ENCODE results near the gene P2RY8.
"Not testable (repeated sequence)": the region's sequence is repeated elsewhere in the genome, so short reads cannot be mapped to it uniquely, and the experiment has no call there.

P2RY8 gene

DNA sequence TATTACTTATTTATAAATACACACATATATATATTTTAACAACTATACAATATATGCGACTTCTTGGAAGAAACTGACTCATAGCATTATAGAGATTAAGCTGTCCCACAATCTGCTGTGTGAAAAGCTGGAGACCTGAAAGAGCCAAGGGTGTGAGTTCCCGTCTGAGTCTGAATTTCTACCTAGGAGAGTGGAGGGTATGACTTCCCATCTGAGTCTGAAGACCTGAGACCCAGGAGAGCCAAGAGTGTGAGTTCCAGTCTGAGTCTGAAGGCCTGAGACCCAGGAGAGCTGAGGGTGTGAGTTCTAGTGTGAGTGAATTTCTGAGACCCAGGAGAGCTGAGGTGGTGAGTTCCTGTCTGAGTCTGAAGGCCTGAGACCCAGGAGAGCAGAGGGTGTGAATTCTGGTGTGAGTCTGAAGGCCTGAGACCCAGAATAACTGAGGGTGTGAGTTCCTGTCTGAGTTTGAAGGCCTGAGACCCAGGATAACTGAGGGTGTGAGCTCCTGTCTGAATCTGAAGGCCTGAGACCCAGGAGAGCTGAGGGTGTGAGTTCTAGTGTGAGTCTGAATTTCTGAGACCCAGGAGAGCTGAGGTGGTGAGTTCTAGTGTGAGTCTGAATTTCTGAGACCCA lies 8.9 kb upstream of the P2RY8 start:
- no peak for DNase-seq (ENCODE audit: low spot score)

DNA sequence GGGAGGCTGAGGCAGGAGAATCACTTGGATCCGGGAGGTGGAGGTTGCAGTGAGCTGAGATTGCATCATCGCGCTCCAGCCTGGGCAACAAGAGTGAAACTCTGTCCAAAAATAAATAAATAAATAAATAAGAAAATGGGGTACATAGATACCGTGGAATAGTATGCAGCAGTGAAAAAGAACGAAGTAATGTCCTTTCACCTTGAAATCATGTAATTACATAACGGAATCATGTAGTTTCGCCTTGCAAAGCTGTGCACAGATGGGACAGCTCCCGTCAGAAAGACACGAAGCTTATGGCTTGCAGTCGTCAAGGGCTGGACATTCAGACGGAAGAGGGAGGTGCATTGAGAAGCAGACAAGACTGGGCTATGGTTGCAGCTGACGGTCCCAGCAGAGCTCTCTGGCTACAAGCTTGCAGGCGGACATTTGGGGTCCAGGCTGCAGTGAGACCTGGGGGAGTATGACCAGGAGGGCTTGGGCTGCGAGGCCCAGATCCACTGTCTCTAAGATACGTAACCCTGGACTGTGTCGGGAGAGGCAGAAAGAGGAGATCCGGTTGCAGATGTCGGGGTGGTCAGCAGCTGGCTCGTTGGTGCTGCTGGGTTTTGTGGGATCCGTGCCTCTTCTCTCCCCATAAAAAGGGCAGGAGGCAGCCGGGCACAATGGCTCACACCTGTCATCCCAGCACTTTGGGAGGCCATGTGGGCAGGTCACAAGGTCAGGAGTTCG lies 6.2 kb upstream of the P2RY8 start:
- DNase-seq (ENCODE audit: low spot score), result no peak

DNA sequence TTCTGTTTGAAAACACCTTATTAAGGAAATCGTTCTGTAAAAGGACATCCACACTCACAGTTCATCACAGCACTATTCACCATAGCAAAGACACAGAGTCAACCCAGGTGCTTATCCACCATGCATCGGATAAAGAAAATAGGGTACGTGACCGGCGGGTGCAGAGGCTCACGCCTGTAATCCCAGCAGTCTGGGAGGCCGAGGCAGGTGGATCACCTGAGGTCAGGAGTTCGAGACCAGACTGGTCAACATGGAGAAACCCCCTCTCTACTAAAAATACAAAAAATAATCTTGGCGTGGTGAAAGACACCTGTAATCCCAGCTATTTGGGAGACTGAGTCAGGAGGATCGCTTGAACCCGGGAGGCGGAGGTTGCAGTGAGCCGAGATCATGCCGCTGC lies 2.2 kb upstream of the P2RY8 start:
- DNase-seq (ENCODE audit: low spot score), result not testable (repeated sequence)

DNA sequence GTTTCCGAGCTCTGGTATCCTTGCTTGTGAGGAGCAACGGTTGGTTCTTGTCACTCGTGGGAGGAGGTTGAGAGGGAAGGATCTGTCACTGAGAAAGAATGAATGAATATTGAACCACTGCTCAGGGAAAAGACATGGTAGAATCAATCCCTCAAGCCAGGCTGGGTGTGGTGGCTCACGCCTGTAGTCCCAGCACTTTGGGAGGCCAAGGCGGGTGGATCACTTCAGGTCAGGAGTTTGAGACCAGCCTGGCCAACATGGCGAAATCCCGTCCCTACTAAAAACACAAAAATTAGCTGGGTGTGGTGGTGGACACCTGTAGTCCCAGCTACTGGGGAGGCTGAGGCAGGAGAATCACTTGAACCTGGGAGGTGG lies 718 bp upstream of the P2RY8 start:
- DNase-seq (ENCODE audit: low spot score), result not testable (repeated sequence)

DNA sequence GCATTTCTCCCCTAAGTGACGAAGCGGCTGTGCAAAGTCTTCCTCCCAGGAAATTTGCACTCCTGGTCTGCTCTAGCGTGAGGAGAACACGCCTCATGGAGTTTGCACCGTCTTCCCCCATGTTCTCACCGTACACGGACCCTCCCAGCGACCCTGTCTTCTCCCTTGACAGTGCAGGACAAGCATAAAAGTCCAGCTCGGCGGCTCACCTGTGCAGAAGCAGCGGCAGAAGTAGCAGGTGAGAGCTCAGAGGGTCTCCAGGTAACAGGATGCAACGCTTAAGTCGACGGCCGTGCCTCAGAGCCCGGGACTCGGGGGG lies 314 bp downstream of the P2RY8 start:
- DNase-seq (ENCODE audit: low spot score), result no peak

DNA sequence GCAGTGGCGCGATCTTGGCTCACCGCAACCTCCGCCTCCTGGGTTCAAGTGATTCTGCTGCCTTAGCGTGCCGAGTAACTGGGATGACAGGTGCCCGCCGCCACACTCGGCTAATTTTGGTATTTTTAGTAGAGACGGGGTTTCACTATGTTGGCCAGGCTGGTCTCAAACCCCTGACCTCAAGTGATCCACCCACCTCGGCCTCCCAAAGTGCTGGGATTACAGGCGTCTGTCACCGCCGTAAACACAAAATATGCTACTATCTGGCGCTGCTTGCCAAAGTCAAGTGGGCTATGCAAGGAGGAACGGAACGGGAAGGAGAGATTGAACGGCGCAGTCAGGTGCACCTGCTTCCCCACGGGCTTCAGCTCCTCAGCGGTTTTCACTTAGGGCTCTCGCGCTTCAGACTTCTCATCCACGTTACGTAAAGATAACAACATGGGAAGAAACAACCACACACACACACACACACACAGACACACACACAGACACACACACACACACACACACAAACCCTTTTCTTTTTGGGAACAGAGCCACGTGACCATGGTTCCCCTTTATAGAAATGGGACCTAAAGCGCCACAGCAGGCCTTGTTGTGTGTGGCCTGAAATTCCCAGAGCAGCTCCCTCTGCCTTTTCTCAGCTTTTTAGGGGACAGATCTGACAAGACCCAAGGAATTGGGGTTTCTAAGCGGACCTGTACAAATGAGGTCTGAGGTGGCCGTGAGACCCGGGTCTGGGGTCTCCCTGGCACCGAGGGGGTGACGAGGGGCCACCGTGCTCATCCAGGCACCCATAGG lies 1.5 kb downstream of the P2RY8 start:
- DNase-seq (ENCODE audit: low spot score), result peak; percentile 64

DNA sequence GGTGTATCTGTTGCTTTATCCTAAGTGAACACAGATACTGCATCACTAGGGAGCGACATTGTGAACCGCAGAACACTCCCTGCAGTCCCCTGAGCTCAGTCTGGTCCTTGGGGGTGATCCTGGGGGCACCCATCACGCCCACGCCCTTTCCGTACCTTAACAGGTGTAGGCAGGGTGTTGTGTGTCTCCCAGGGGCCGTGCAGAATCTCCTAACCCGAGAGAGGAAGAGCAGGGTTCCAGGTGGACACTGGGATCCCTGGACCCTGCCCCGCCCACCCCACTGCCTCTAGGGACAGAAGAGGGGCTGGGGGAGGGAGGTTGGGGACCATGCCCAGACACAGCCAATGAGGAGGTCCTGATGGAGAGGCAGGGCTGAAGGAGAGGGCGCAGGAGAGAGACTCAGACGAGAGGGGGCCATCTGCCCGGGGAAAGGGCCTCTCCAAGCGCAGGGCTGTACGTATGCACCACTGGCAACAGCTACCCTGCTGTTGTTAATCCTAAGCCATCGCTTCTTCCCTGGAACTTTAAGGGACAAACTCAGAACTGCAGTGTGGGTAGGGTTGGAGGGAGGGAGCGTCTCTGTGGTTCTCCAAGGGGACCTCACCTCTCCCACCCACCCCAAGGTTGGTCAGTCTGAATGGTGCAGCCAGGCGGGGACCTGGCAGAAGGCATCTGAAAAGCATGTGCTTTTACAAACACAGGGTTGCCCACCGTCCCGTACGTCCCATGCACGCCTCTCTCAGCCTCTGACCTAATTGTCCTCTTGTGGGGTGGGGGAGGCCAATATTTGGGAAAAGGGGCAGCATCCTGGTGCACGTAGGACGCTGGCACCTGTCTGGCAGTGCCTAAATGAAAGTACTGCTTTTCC lies 2.5 kb downstream of the P2RY8 start:
- peak; percentile 60 for DNase-seq (ENCODE audit: low spot score)

DNA sequence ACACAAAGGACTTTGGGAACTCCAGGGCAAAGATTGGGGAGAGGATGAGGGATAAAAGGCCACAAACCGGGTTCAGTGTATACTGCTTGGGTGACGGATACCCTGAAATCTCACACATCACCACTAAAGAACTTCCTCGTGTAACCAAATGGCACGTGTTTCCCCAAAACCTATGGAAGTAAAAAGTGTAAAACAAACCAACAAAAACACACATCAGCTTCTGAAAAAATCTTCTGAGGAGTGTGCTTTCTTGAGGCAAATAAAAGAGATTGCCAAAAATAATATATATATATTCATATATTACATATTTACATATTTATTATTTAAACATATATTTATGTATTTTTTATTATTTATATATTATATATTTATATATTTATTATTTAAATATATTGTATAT lies 3.9 kb downstream of the P2RY8 start:
- DNase-seq (ENCODE audit: low spot score), result no peak

DNA sequence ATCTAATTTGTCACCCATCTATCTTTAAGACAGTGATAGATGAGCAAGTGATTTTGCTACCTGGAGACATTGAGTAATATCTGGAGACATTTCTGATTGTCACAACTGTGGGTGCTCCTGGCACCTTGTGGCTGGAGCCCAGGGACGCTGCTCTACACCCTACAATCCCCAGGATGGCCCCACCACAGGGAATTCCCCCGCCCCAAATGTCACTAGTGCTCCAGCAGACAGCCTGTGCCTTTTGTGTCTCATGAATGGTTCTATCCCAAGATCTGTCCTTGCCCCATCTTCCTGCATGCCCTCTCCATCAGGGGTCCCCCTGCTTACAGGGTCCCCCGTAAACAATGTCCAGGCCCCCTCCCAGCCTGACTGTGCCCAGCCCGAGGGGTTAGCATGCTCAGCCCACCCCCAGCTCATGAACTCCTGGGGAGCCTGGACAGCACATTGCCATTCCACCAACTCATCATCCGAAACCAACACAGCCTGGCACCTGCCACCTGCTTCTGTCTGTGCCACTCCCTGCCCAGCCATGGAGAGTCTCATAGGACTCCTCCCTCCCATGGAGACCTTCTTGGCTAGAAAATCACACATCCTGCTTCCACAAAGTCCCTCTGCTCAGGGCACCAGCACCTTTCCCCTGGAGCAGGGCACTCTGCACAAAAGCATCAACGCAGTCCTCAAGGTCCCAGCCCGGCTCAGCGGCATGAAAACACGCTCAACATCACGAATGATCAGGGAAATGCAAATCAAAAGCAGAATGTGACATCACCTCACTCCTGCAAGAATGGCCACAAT lies 5.7 kb downstream of the P2RY8 start:
- no peak for DNase-seq (ENCODE audit: low spot score)

DNA sequence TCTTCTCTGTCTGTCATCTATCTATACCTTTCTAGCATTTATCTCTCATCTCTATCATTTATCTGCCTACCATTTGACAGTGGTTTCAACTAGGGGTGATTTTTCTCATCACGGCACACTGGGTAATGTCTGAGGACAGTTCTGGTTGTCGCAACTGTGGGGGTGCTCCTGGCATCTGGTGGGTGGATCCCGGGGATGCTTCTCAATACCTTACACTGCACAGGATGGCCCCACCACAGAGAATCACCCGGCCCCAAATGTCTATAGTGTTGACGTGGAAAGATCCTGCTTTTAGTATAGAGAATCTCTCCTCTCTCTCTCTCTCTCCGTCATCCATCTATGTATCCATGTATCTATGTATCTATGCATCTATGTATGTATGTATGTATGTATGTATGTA lies 7.2 kb downstream of the P2RY8 start:
- no peak for DNase-seq (ENCODE audit: low spot score)

DNA sequence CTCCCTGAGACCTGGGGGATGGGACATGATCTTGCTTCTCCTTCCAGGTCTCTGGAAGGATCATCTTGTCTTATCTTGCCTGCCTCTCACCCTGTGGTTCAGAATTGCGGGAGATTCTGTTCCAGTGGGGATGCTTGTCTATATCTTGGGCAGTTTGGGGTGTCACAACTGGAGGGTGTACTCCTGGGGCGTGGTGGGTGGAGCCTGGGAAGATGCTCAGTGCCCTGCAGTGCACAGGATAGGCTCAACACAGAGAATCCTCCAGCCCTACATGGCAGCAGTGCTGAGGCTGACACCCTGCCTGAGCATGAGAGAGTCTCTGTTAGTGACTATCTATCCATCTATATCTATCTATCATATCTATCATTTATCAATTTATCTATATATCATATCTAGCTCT lies 7.7 kb downstream of the P2RY8 start:
- no peak for DNase-seq (ENCODE audit: low spot score)

DNA sequence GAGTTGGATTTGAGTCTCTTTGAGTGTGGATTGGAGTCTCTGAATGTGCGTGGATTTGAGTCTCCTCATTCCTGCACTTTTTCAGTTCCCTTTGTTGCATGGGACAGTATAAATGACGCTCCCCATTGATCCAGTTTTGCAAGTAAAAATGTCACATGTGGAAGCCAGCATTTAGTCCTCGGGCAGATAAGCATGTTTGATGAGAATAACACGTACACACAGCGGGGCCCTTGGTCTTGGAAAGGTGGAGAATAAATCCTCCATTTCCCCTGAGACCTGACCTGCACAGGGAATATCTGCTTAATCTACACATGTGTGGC lies 8.1 kb downstream of the P2RY8 start:
- no peak for DNase-seq (ENCODE audit: low spot score)

DNA sequence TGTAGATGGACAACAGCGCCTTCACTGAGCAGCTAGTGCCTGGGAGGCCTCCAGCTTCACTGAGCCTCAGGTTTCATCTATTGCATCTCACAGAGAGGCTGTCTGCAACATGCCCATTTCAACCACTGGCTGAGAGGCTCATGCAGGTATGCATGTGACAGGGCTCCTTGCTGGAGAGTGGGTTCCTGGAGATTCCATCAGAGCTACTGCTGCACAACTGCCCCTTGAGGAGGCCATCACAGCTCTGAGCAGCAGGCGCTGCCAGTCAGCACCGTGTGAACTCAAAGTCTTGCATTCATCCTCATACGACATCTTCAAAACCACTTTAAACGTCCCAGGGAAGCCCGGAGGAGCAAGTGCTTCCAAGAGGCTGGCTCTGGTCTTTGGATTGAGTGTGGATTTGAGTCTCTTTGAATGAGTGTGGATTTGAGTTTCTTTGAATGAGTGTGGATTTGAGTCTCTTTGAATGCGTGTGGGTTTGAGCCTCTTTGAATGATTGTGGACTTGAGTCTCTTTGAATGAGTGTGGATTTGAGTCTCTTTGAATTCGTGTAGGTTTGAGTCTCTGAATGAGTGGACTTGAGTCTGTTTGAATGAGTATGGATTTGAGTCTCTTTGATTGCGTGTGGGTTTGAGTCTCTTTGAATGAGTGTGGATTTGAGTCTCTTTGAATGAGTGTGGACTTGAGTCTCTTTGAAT lies 8.7 kb downstream of the P2RY8 start:
- no peak for DNase-seq (ENCODE audit: low spot score)

DNA sequence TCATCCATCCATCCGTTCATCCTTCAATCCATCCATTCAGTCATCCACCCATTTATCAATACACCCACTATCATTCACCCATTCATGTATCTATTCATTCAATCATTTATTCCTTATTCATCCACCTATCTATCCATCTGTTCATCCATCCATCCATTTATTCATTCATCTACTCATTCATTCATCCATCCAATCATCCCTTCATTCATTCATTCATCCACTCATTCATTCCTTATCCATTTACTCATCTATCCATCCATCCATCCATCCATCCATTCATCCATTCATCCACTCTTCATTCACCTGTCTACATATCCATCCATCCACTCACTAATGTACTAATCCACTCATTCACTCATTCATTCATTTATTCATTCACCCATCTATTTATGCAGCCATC lies 9.5 kb downstream of the P2RY8 start:
- no peak for DNase-seq (ENCODE audit: low spot score)

DNA sequence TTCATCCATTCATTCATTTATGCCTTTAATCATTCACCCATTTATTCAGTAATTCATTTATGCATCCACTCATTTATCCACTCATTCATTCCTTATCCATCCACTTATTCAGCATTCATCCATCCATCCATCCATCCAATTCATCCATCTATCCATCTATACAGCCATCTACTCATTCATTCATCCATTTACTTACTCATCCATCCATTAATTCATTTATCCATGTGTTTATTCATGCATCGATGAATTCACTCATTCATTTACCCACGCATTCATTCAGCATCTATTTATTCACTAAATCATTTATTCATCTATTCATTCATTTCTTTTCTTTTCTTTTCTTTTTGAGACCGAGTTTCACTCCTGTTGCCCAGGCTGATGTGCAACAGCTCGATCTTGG lies 10.4 kb downstream of the P2RY8 start:
- DNase-seq (ENCODE audit: low spot score), result no peak

DNA sequence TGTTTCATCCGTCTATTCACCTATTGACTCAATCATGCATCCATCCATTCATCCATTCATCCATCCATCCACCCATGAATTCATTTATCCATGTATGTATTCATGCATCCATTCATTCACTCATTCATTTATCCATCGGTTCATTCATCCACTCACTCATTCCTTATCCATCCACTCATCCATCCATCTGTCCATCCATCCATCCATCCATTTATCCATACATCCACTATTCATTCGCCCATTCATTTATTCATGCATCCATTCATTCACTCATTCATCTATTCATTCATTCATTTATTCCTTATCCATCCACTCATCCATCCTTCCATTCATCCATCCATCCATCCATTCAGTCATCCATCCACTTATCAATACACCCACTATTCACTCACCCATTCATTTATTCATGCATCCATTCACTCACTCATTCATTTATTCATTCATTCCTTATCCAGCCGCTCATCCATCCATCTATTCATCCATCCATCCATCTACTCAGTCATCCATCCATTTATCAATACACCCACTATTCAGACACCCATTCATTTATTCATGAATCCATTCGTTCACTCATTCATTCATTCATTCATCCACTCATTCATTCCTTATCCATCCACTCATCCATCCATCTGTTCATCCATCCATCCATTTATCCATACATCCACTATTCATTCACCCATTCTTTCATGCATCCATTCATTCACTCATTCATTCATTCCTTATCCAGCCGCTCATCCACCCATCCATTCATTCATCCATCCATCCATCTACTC lies 11.2 kb downstream of the P2RY8 start:
- no peak for DNase-seq (ENCODE audit: low spot score)

DNA sequence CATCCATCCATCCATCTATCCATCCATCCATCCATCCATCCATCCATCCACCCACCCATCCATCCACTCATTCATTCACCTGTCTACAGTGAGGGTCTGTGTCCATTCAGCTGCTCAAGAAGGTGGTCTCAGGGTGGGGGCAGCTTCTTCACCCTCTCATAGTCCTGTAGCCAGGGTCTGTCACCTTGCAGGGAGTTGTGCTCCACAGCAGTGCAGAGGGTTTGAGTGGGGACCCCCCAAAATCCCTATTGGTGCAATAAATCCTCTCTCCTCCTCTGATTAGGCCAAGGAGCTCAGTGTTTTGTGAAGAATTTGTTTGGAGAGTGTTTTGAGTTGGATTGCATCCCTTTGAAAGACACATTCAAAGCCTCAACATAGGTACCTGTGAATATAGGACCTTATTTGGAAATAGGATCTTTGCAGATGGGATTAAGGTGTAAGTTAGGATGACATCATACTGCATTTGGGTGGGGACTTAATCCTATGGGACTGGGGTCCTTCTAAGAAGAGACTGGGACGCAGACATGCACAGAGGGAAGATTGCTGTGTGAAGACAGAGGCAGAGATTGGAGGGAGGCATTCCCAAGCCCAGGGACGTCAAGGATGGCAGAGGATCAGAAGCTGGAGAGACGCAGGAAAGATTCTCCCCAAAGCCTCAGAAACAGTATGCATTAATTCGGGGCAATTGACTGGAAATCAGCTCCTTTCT lies 12.0 kb downstream of the P2RY8 start:
- no peak for DNase-seq (ENCODE audit: low spot score)

DNA sequence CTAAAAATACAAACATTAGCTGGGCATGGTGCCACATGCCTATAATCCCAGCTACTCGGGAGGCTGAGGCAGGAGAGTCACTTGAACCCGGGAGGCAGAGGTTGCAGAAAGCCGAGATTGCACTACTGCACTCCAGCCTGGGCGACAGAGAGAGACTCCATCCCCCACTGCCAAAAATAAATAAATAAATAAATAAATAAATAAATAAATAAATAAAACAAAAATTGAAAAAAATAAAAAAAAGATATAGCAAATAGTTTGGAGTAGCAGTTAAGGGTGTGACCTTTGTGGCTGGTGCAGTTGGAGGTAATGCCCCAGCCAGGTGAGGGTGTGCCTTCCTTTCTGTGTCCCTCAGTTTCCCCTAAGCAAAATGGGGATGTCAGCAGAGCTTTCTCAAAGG lies 14.1 kb downstream of the P2RY8 start:
- not testable (repeated sequence) for DNase-seq (ENCODE audit: low spot score)

DNA sequence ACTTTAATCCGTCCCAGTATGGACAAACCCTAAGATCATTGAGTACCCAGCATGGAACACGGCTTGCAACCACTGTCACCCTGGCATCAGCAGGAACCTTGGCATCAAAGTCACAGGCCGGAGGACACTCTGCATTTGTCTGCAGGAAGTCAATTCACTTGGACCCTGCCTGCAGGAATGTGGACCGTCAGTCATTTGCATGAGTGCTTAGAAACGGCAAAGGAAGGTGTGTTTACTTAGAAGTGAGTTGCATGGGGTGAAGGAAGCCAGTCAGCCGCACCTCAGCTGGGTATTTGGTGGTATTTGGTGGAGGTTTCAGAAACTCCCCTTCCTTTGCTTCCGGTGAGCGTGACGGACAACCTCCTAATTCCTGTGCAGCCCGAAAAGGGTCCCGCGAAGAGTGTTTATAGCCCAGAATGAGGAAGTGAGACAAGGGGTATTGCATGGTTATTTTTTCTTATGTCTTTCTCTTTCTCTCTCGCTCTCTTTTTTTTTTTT lies 15.5 kb downstream of the P2RY8 start:
- peak; percentile 95 for DNase-seq (ENCODE audit: low spot score)

DNA sequence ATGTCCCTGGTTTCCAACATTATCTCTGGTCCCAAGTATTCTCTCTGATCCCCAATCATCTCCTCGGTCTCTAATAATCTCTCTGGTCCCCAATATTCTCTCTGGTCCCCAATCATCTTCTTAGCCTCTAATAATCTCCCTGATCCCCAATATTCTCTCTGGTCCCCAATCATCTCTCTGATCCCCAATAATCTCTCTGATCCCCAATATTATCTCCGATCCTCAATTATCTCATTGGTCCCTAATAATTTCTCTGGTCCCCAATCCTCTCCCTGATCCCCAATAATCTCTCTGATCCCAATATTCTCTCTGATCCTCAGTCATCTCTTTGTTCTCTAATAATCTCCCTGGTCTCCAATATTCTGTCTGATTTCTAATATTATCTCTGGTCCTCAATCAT lies 16.6 kb downstream of the P2RY8 start:
- DNase-seq (ENCODE audit: low spot score), result no peak

All from NAMALWA (cell line).